ENCODE measurements around the gene IMPG2.

- TF ChIP-seq CTCF (IDR thresholded peaks at IDR 0.05; ENCODE audit: low read depth, low read length, missing input control) (no peak), SP1 (IDR thresholded peaks at IDR 0.05) (no peak), MAX (IDR thresholded peaks at IDR 0.05) (no peak), REST (IDR thresholded peaks at IDR 0.05) (no peak)
These were observed 126.4 kb downstream of the IMPG2 start for GRCh38 chr3:101193957-101194356.

Measured in liver (tissue), 3 donors.